Mesenteric fat pad (tissue), 1 donor: ENCODE measurements around the gene NANOGP8. TPM values are rescaled to one million over a fixed set of nuclear protein-coding genes. Genes with fewer than 3 reads are reported as not detected.

Experiments used
- DNase-seq: peaks from one replicate; pipeline ENCODE4 v3.0.0-alpha.2; 2020; ENCODE audit warnings: low spot score
- total RNA-seq: library from RNA; stranded (reverse); fragmentation: NEBNext Ultra II Directional; extraction: Animal tissue kit (Norgen Biotek cat#: 25700); gene quantifications from one replicate; pipeline ENCODE4 v1.2.1, GENCODE V29; 2021
- donor health status: DM: yes; HTN: yes; CAD: no.

The NANOGP8 gene
- total RNA-seq, 1 donor from 2014 or later, result not detected

DNA sequence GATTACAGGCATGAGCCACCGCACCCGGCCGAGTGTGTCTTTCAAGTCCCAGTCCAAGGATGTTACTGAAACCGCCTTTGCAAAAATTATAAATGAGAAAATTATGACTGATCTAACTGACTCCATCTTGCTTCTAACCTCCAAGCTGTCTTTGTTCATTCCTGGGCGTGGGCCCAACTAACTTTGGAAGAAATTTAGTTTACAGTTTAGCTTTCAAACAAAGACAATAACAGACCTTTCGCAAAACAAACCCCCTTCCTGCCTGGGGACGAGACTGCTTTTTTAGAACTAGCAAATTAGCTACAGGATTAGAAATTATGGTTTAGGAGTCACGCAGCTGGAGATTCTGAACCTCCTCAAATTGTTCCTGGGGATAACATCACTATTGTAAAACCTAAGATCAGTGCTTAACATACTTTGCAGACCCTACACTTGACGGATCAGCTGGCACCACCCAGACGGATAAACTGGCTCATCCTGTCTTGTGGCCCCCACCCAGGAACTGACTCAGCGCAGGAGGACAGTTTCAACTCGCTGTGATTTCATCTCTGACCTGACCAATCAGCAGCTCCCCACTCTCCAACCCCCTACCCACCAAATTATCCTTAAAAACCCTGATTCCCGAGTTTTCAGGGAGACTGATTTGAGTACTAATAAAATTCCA lies 23.8 kb downstream of the NANOGP8 start:
- no peak for DNase-seq

DNA sequence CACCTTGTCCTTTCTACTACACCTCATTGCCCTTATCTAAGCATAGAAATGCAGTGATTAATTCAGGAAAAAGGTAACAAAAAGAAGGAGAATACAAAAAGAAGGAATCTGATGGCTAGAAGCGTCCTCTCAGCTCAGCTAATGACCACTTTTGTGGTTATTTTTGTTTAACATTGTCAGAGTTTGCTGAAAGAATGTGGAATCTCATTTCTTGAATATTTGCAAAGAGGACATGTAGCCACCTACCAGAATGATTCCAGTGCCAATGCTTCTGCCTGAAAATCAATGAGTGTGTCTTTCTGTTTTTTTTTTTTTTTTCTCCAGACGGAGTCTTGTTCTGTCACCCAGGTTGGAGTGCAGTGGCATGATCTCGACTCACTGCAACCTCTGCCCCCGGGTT lies 24.5 kb downstream of the NANOGP8 start:
- no peak for DNase-seq

DNA sequence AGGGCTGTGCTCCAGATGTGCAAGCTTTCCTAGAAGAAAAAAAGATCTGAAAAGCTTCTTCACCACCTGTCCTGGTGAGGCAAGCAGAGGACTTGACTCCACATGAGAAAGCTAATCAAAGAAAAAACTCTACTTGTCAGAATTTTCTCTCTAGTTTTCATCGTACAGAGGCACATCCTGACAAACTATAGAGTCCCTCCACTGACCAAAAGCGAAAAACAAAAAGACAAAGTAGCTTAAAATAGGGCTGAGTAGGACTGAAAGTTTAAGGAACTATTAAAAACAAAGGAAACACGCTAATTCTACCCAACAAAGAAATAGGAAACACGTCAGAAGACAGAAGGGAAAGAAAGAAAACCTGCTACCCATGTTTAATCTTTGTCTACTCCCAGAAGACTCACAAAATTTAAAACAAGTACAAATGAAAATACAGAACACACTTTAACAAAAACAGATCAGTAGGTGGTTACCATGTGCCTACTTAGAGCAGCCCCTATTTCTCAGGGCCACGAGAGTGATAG lies 26.5 kb downstream of the NANOGP8 start:
- DNase-seq, result no peak

- no peak for DNase-seq
Observed at GRCh38 chr15:35055416-35056105, 29.5 kb downstream of the NANOGP8 start.

- no peak for DNase-seq
Observed at GRCh38 chr15:35054380-35054779, 30.7 kb downstream of the NANOGP8 start.

DNA sequence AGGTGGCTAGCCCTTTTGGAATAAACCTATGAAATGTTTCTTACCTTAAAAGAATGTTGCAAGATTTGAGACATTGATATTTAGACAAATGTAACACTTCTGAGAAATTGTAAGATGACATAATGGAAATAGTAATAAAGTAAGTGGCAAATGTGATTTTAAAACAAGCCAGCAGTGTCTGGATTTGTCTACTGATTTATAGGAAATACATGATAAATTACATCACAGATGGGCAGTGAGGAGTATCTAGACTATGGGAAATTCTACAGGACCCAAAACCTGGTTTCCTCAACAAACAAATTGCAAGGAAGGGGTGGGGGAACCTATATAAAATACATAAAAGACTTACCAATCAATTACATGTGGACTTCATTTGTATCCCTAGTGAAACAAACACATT lies 37.1 kb downstream of the NANOGP8 start:
- DNase-seq, result no peak

DNA sequence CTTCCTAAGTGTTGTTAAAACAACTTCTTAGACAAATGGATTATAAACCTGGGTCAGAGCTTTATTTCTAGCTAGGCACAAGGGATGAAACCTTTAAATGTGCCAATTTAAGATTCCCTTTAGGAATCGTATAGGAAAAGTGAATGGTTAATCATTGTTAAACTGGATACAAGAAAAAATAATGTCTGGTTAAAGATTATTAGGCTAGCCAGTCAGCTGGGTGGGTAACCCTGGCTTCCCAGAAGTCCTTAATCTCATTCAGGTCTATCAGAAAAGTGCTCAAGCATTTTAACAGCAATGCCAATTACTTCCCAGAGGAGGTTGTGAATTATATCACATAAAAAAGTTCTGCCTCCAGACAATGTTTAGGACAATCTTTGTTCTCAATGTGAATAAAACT lies 37.6 kb downstream of the NANOGP8 start:
- DNase-seq, result no peak

- no peak for DNase-seq
Observed at GRCh38 chr15:35043373-35044095, 41.6 kb downstream of the NANOGP8 start.

- no peak for DNase-seq
Observed at GRCh38 chr15:35040339-35041255, 44.5 kb downstream of the NANOGP8 start.

DNA sequence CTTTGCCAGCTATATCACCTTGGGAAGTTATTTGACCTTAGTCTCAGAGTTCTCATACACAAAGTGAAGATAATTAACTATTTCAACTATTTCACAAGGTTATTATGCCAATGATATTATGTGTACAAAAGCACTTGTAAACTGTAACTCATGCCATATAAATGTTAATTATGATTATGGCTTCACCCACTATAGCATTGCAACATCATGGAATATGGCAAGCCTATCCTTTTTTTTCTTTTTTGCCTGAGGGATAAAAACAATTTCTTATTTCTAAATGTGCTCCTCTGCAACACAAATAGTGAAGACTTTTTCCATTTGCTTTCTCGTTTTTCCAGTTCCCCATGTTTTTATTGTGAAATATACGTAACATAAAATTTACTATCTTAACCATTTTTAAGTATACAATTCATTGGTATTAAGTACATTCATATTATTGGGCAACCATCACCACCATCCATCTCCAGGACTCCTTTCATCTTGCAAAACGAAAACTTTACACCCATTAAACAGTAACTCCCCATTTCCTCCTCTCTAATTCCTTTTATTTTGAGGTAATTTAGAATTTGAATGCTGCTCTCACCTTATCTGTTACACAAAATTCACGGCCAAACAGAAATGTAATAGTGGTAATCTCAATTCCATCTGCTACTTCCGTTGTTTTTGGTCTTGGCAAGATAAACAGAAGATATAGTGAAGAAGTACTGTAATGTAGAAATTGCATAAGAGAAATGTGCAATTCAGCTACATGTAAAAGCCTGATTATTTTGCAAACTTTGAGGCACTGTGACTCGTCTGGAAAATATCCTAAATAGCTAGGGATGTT lies 46.3 kb downstream of the NANOGP8 start:
- DNase-seq, result no peak

Other genes with a start within 250 kb of the NANOGP8 start
- 31.5 TPM for gene AQR, start 115.6 kb downstream of the NANOGP8 start, total RNA-seq
- gene ZNF770, start 97.0 kb downstream of the NANOGP8 start, total RNA-seq, result 27.2 TPM